GM12872 (cell line): Measurements from ENCODE around the gene SMAD3.

Experiments used
- TF ChIP-seq, protein P1 (sequence below): IDR thresholded peaks from 3 replicates; pipeline ENCODE4 v1.5.1; 2011; ENCODE audit warnings: low read depth, mild to moderate bottlenecking, low read length, moderate library complexity; ENCODE audit not compliant: insufficient read depth

Gene SMAD3

DNA sequence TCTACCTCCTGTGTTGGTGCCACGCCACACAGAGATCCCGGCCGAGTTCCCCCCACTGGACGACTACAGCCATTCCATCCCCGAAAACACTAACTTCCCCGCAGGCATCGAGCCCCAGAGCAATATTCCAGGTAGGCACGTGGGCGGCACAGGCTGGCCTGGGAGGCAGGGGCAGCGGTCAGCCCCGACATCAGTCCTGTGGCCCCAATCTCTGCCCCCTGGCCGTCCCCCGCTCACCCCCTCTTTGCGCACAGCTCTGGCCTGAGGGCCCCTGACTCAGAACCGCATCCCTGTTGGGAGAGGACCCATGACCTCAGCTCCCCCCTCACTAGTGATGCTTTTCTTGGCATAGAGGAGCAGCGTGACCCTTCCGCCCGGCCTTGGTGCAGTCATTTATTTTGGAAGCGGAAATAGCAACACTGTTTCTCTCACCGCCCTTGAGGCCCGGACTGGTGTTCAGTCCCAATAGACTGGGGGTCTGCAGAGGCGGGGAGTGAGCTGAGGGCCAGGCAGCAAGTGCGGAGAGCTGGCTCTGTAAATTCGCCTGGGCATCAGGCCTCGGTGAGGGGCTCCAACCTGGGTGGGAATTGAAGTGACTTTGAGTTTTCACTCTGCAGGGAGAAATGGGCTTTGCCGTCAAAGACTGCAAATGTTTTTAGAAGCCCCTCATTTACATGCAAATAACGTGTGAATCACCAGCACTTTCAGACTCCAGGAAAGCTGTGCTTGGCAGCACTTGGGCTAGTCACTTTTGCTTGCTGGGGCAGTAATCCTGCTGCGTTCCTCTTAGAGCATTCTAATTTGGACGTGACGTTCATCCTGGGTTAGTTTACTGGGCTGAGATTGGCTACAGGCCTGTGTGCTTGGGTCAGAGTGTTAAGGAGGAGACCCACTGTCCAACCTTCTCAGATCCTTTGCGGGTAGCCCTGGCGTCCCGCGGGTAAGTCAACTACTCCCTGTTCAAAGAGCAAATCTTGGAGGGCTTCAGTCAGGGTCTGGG, 100.2 kb downstream of the SMAD3 start:
- TF ChIP-seq, protein P1, sequence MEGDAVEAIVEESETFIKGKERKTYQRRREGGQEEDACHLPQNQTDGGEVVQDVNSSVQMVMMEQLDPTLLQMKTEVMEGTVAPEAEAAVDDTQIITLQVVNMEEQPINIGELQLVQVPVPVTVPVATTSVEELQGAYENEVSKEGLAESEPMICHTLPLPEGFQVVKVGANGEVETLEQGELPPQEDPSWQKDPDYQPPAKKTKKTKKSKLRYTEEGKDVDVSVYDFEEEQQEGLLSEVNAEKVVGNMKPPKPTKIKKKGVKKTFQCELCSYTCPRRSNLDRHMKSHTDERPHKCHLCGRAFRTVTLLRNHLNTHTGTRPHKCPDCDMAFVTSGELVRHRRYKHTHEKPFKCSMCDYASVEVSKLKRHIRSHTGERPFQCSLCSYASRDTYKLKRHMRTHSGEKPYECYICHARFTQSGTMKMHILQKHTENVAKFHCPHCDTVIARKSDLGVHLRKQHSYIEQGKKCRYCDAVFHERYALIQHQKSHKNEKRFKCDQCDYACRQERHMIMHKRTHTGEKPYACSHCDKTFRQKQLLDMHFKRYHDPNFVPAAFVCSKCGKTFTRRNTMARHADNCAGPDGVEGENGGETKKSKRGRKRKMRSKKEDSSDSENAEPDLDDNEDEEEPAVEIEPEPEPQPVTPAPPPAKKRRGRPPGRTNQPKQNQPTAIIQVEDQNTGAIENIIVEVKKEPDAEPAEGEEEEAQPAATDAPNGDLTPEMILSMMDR: no peak

- TF ChIP-seq, protein P1: no peak
Measured at GRCh38 chr15:67166280-67167009, 101.0 kb downstream of the SMAD3 start.

DNA sequence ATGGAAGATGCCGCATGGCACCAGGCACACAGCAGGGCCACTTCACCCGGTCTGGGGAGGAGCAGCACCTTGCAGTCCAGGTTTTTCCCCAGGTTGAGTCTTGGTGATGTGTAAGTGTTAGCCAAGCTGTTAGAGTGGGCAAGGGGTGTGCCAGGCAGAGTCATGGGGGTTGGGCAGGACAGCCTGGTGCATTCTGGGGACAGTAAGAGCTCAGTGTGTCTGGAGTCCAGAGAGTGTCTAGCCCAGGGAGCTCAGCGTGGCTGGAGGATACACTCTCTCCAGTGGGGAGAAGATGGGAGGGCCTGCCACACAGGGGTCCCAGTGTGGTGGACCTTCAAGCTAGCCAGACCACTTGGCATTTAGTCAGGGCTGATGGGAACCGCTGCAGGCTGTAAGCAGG, 101.7 kb downstream of the SMAD3 start:
- TF ChIP-seq, protein P1: no peak

DNA sequence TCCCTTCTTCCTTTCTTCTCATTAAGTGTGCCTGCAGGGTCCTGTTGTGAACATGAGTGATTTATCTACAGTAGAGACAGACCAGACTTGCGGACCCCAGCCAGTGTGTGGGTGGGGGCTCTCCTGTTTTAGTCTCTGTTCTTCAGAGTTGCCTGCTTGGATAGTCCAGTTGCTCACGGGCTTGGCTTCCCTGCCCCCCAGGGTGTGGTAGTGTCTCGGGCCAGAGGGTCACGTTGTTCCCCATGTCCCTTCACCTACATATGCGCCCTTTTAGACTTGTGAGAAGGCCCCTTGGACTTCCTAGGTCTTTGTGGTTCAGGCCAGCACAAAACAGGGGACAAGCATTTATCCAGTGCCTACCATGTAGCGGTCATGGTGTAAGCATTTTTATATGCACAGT, 103.3 kb downstream of the SMAD3 start:
- TF ChIP-seq, protein P1: no peak

DNA sequence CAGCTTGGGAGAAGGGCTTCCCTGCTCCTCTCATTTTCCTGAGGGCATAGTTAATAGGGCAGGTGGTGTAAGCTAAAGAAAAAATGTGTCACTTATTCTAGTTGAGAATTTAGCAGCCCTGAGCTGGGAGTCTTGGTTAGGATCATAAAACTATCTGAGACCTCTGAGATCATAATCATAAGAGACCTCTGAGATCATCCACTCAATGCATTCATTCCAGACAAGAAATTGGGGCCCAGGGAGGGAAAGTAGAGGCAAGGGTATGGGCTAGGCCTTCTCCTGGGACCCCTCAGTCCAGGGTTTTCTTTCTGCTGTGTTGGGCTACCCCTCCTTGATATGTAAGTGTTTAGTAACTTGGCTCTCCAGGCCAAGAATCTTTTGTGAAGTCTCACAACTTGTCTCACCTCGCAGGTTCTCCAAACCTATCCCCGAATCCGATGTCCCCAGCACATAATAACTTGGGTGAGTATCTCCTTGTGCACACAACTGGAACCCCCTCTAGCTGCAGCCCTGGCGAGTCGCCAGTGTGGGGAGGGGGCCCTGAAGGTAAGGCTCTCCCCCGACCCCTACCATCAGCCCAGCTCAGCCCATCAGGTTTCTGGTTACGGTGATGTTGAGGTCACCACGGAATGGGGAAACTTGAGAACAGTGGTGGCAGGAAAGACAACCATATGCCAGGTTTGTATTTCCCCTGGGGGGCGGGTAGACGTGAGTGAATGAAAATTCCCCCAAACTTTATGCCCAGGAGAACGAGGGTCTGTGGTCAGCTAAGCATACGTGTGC, 104.9 kb downstream of the SMAD3 start:
- TF ChIP-seq, protein P1: no peak

- TF ChIP-seq, protein P1: no peak
Measured at GRCh38 chr15:67171471-67171870, 106.1 kb downstream of the SMAD3 start.

- TF ChIP-seq, protein P1: no peak
Measured at GRCh38 chr15:67172172-67172571, 106.8 kb downstream of the SMAD3 start.
